Neural crest cell (in vitro differentiated cells): Measurements from ENCODE around the gene ANGPTL4. TPM values are rescaled to one million over a fixed set of nuclear protein-coding genes. Genes with fewer than 3 reads are reported as not detected.
A peak's percentile ranks its signal among the peaks of the same experiment; 100 is the strongest.
"Not testable (repeated sequence)": the region's sequence is repeated elsewhere in the genome, so short reads cannot be mapped to it uniquely, and the experiment has no call there.

Source experiments
- DNase-seq: peaks from one replicate; pipeline ENCODE4 v3.0.0; 2021; ENCODE audit warnings: low read depth, mixed read lengths, low spot score
- H3K27ac Mint-ChIP-seq: one replicate; pipeline ENCODE4 v1.8.0; 2021; ENCODE audit warnings: mild to moderate bottlenecking, mixed read lengths; ENCODE audit not compliant: unreplicated experiment
- H3K27me3 Mint-ChIP-seq: 2 replicates; pipeline ENCODE4 v1.8.0; 2021; ENCODE audit warnings: low read depth, mild to moderate bottlenecking, mixed read lengths
- H3K36me3 Mint-ChIP-seq: 2 replicates; pipeline ENCODE4 v1.8.0; 2021; ENCODE audit warnings: low read depth, mild to moderate bottlenecking, mixed read lengths
- H3K4me1 Mint-ChIP-seq: 2 replicates; pipeline ENCODE4 v1.8.0; 2021; ENCODE audit warnings: mixed read lengths
- H3K4me3 Mint-ChIP-seq: one replicate; pipeline ENCODE4 v1.8.0; 2021; ENCODE audit warnings: mild to moderate bottlenecking, mixed read lengths
- H3K9me3 Mint-ChIP-seq: 2 replicates; pipeline ENCODE4 v1.8.0; 2021; ENCODE audit warnings: mixed read lengths
- total RNA-seq: library from RNA; stranded (reverse); gene quantifications from 2 replicates; pipeline ENCODE4 v1.2.1, GENCODE V29; 2021
- TF ChIP-seq, protein P1 (sequence below): fragments of 200-600 bp; sonication (generic); conservative IDR thresholded peaks from 2 replicates; pipeline ENCODE4 v1.5.0; 2021; ENCODE audit warnings: antibody characterized with exemption, mild to moderate bottlenecking

ANGPTL4 gene
- total RNA-seq, 1 donor from 2014 or later: not detected

DNA sequence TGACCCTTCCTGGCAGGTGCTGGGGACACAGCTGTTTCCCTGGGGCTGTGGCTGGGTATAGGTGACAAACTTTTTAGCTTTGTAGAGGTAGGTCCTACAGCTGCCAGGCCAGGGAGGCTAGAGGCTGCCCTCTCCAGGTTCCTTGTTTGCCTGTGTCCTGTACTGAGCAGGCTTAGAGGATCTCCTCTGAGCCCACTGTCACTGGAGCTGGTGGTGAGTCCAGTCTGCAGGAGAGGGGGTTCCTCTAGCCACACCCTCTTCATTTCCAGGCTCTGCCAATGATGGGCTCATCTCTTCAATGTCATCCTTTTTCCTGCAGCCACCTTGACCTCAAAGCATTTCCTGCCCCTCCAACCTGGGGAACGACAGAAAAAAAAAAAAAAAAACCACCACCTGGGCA is 13.6 kb downstream of the ANGPTL4 start:
- TF ChIP-seq, protein P1, sequence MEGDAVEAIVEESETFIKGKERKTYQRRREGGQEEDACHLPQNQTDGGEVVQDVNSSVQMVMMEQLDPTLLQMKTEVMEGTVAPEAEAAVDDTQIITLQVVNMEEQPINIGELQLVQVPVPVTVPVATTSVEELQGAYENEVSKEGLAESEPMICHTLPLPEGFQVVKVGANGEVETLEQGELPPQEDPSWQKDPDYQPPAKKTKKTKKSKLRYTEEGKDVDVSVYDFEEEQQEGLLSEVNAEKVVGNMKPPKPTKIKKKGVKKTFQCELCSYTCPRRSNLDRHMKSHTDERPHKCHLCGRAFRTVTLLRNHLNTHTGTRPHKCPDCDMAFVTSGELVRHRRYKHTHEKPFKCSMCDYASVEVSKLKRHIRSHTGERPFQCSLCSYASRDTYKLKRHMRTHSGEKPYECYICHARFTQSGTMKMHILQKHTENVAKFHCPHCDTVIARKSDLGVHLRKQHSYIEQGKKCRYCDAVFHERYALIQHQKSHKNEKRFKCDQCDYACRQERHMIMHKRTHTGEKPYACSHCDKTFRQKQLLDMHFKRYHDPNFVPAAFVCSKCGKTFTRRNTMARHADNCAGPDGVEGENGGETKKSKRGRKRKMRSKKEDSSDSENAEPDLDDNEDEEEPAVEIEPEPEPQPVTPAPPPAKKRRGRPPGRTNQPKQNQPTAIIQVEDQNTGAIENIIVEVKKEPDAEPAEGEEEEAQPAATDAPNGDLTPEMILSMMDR: no peak
- no peaks in the 10 kb centered on the region for H3K9me3 Mint-ChIP-seq

DNA sequence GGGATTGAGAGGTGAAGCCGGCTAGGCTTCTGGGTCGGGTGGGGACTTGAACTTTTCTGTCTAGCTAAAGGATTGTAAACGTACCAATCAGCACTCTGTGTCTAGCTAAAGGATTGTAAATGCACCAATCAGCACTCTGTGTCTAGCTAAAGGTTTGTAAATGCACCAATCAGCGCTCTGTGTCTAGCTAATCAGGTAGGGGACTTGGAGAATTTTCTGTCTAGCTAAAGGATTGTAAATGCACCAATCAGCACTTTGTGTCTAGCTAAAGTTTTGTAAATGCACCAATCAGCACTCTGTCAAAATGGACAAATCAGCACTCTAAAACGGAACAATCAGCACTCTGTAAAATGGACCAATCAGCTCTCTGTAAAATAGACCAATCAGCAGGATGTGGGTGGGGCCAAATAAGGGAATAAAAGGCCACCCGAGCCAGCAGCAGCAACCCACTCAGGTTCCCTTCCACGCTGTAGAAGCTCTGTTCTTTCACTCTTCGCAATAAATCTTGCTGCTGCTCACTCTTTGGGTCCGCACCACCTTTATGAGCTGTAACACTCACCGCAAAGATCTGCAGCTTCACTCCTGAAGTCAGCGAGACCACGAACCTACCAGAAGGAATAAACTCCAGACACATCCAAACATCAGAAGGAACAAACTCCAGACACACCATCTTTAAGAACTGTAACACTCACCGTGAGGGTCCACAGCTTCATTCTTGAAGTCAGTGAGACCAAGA is 15.4 kb downstream of the ANGPTL4 start:
- DNase-seq, H3K27ac Mint-ChIP-seq, H3K4me1 Mint-ChIP-seq, H3K27me3 Mint-ChIP-seq, H3K4me3 Mint-ChIP-seq, H3K9me3 Mint-ChIP-seq: not testable (repeated sequence)
- H3K36me3 Mint-ChIP-seq: peaks cover 11% of the 10 kb centered on the region

More for the DNA sequence above, 13.6 kb downstream of the ANGPTL4 start:
- no peak for DNase-seq
- Mint-ChIP-seq H3K4me3 (no peak overlapping the region), H3K4me1 (peaks cover 4% of the 10 kb centered on the region), H3K27me3 (no peaks in the 10 kb centered on the region), H3K36me3 (peaks cover 11% of the 10 kb centered on the region), H3K27ac (no peak overlapping the region)

DNA sequence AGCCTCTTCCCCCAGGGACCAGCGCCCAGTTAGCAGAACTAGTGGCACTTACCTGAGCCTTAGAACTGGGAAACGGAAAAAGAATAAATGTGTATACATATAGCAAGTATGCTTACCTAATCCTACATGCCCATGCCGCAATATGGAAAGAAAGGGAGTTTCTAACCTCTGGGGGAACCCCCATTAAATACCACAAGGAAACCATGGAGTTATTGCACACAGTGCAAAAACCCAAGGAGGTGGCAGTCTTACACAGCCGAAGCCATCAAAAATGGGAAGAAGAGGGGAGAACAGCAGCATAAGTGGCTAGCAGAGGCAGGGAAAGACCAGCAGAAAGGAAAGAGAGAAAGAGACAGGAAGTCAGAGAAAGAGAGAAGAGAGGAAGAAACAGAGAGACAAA is 20.6 kb downstream of the ANGPTL4 start:
- H3K4me3 Mint-ChIP-seq, H3K9me3 Mint-ChIP-seq, H3K27me3 Mint-ChIP-seq, DNase-seq, H3K4me1 Mint-ChIP-seq: not testable (repeated sequence)
- H3K27ac Mint-ChIP-seq: peak overlapping the region; percentile 36
- H3K36me3 Mint-ChIP-seq: peaks cover 12% of the 10 kb centered on the region

DNA sequence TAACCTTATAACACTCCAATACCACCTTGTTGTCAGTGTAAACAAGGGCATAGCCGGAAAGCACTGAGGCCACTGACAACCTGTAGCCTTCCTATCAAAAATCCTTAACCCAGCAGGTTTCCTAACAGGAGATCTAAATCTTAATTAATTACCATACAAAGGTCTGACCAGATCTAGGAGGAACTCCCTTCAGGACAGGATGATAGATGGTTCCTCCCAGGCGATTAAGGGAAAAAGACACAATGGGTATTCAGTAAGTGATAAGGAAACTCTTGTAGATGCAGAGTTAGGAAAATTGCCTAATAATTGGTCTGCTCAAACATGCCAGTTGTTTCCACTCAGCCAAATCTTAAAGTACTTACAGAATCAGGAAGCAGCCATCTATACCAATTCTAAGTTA is 21.1 kb downstream of the ANGPTL4 start:
- not testable (repeated sequence) for H3K27me3 Mint-ChIP-seq, H3K9me3 Mint-ChIP-seq, H3K4me3 Mint-ChIP-seq, DNase-seq, H3K27ac Mint-ChIP-seq
- Mint-ChIP-seq H3K4me1 (peaks cover 12% of the 10 kb centered on the region), H3K36me3 (peaks cover 15% of the 10 kb centered on the region)

DNA sequence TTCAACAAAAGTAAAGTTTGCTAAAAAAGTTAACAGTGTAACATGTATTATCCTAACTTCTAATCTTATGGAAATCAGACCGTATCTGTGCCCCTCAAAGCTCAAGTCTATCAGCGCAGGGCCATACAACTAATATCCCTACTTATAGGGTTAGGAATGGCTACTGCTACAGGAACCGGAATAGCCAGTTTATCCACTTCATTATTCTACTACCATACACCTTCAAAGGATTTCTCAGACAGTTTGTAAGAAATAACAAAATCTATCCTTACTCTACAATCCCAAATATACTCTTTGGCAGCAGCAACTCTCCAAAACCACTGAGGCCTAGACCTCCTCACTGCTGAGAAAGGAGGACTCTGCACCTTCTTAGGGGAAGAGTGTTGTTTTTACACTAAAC is 21.6 kb downstream of the ANGPTL4 start:
- H3K9me3 Mint-ChIP-seq, H3K27me3 Mint-ChIP-seq, H3K27ac Mint-ChIP-seq, DNase-seq, H3K4me3 Mint-ChIP-seq: not testable (repeated sequence)
- H3K36me3 Mint-ChIP-seq: peaks cover 12% of the 10 kb centered on the region
- peaks cover 11% of the 10 kb centered on the region for H3K4me1 Mint-ChIP-seq

DNA sequence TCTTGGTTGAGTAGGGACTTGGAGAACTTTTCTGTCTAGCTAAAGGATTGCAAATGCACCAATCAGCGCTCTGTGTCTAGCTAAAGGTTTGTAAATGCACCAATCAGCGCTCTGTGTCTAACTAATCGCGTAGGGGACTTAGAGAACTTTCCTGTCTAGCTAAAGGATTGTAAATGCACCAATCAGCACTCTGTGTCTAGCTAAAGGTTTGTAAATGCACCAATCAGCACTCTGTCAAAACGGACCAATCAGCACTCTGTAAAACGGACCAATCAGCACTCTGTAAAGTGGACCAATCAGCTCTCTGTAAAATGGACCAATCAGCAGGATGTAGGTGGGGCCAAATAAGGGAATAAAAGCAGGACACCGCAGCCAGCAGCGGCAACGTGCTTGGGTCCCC is 22.5 kb downstream of the ANGPTL4 start:
- H3K27me3 Mint-ChIP-seq, DNase-seq, H3K9me3 Mint-ChIP-seq, H3K27ac Mint-ChIP-seq, H3K4me3 Mint-ChIP-seq: not testable (repeated sequence)
- peaks cover 15% of the 10 kb centered on the region for H3K4me1 Mint-ChIP-seq
- peaks cover 12% of the 10 kb centered on the region for H3K36me3 Mint-ChIP-seq

DNA sequence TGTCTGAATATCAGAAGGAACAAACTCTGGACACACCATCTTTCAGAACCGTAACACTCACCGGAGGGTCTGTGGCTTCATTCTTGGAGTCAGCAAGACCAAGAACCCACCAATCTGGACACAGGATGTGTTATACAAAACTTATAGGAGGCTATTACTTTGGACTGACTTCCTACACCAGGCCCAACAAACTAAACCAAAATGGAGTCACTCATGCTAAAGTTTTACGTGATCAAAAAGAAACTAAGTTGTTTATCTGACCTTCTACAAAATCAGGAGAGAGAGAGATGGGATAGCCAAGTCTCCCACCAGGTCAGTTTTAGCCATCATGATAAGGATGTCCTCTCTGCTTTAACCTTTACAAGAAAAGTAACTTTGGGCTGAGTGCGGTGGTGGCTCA is 23.0 kb downstream of the ANGPTL4 start:
- TF ChIP-seq, protein P1: no peak
- Mint-ChIP-seq H3K27me3 (no peaks in the 10 kb centered on the region), H3K36me3 (peaks cover 12% of the 10 kb centered on the region), H3K4me1 (peaks cover 20% of the 10 kb centered on the region), H3K4me3 (peak overlapping the region; percentile 42), H3K27ac (no peak overlapping the region), H3K9me3 (peaks cover 8% of the 10 kb centered on the region)
- DNase-seq: no peak

DNA sequence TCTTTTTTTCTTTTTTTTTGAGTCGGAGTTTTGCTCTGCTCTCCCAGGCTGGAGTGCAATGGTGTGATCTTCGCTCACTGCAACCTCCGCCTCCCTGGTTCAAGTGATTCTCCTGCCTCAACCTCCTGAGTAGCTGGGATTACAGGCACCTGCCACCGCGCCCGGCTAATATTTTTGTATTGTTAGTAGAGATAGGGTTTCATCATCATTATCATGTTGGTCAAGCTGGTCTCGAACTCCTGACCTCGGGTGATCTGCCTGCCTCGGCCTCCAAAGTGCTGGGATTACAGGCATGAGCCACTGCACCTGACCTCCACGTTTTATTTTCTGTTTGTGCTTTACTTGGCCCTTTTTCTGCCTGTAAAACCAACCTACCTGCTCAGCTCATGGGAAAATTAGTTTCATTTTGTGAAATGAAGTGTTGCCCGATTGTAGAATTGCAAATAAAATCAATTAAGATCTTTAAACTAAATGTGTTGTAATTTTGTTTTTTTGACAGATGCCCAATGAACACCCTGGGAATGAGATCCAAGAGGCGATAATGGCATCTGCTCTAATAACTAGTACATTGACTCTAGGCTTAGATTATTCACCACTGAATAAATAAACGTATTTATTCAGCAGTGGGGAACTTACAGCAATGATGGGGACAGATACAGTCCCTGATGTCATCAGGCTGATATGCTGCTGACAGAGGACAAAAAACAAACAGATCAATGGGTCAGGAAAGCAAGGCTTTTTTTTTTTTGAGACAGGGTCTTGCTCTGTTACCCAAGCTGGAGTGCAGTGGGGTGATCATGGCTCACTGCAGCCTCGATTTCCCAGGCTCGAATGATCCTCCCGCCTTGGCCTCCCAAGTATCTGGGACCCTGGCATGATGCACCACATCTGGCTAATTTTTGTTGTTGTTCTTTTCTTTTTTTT is 24.0 kb downstream of the ANGPTL4 start:
- Mint-ChIP-seq H3K4me1 (peaks cover 27% of the 10 kb centered on the region), H3K4me3 (peak overlapping the region; percentile 17), H3K27ac (no peak overlapping the region), H3K9me3 (peaks cover 8% of the 10 kb centered on the region), H3K27me3 (no peaks in the 10 kb centered on the region), H3K36me3 (peaks cover 12% of the 10 kb centered on the region)
- TF ChIP-seq, protein P1: no peak
- DNase-seq: no peak
